Uterus (tissue), 4 donors: Measurements from ENCODE around the gene DNAH1. TPM values are rescaled to one million over a fixed set of nuclear protein-coding genes. Genes with fewer than 3 reads are reported as not detected.

ENCODE experiments used
- DNase-seq, 2 donors: peaks; one replicate each; pipeline ENCODE4 v3.0.0-alpha.2; 2019 to 2020
- H3K27ac ChIP-seq, 2 donors: fragments of 200-600 bp; sonication (generic); 1 replicate in 1 of 2; 2 replicates in 1 of 2; pipeline ENCODE4 v1.5.1; 2016 to 2018
- H3K27me3 ChIP-seq, 2 donors: fragments of 200-600 bp; sonication (generic); one replicate each; pipeline ENCODE4 v1.5.1; 2018 to 2019; ENCODE audit warnings: control low read depth in 1 of 2
- H3K36me3 ChIP-seq, 2 donors: fragments of 200-600 bp; sonication (generic); one replicate each; pipeline ENCODE4 v1.5.1; 2019; ENCODE audit warnings: control low read depth in 1 of 2
- H3K4me1 ChIP-seq, 2 donors: fragments of 200-600 bp; sonication (generic); one replicate each; pipeline ENCODE4 v1.5.1; 2018 to 2019; ENCODE audit warnings: control low read depth in 1 of 2
- H3K4me3 ChIP-seq, 2 donors: fragments of 200-600 bp; sonication (generic); 1 replicate in 1 of 2; 2 replicates in 1 of 2; pipeline ENCODE4 v1.5.1; 2018 to 2019; ENCODE audit warnings: mild to moderate bottlenecking in 1 of 2
- H3K9me3 ChIP-seq, 2 donors: fragments of 200-600 bp; sonication (generic); one replicate each; pipeline ENCODE4 v1.5.1; 2019; ENCODE audit warnings: control low read depth in 1 of 2
- CTCF ChIP-seq, 4 experiments: fragments of 200-600 bp in 2 of 4; fragments of 450-650 bp in 2 of 4; sonication (generic) in 2 of 4; IDR thresholded peaks; one replicate each; pipeline ENCODE4 v1.5.1; 2016 to 2019; ENCODE audit warnings: antibody characterized with exemption in 4 of 4, mild to moderate bottlenecking in 2 of 4, moderate library complexity in 1 of 4
- POLR2A ChIP-seq, 2 donors: fragments of 450-650 bp; IDR thresholded peaks; one replicate each; pipeline ENCODE4 v1.6.1; 2016; ENCODE audit warnings: antibody characterized with exemption in 2 of 2, mild to moderate bottlenecking in 1 of 2, moderate library complexity in 1 of 2
- intact Hi-C: fragments of 100-400 bp; cut with DNase I; formaldehyde crosslinking; loops from one replicate; pipeline ENCODE4 v1.15.1; 2023; ENCODE audit warnings: low total_unique reads
- total RNA-seq, 4 donors: library from RNA; depleted of rRNA in 3 of 4; stranded (reverse); fragments of >200 nt in 3 of 4; gene quantifications; one replicate each; pipeline versions ENCODE4 v1.1.0 to v1.2.4, GENCODE V29; 2014 to 2023
- donor health status: DM: yes; HTN: yes; CAD: no.

DNAH1 gene
- total RNA-seq, 4 donors from 2014 or later, result 5.1 to 46.2 (median 11.0) TPM

GRCh38 chr3:52374173-52374572 lies 58.1 kb downstream of the DNAH1 start:
- intact Hi-C loops, result no loop called here
- Histone ChIP-seq H3K36me3 (no peaks in the 10 kb centered on the region), H3K4me3 (no peak overlapping the region), H3K4me1 (no peaks in the 10 kb centered on the region), H3K27ac (no peak overlapping the region), H3K9me3 (no peaks in the 10 kb centered on the region), H3K27me3 (no peaks in the 10 kb centered on the region)
- TF ChIP-seq CTCF (IDR thresholded peaks at IDR 0.05) (no peak), POLR2A (IDR thresholded peaks at IDR 0.05) (no peak)
- DNase-seq, result no peak

- Histone ChIP-seq H3K36me3 (no peaks in the 10 kb centered on the region), H3K27me3 (no peaks in the 10 kb centered on the region), H3K27ac (no peak overlapping the region), H3K4me1 (no peaks in the 10 kb centered on the region), H3K4me3 (no peak overlapping the region), H3K9me3 (no peaks in the 10 kb centered on the region)
- intact Hi-C loops, result no loop called here
- no peak for DNase-seq
- TF ChIP-seq CTCF (IDR thresholded peaks at IDR 0.05) (no peak), POLR2A (IDR thresholded peaks at IDR 0.05) (no peak)
These were observed 63.5 kb downstream of the DNAH1 start for GRCh38 chr3:52379610-52380009.

DNA sequence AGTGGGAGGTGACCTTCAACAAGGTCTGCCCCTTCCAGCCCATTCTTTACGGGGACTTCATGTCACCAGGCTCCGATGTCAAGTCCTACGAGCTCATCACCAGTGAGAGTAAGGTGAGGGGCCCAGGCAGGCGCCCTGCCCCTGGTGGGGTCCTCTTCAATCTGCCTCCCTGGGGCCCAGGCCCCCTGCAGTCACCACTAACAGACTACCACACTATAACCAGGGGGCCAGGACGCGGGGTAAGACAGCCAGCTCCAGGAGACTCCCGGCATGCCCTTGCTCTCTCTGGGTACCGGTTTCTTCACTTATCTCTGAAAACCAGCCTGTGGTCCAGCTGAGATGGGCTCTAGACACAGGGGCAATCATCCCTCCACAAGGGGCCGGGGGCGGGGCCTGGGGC lies 63.9 kb downstream of the DNAH1 start:
- no peaks in the 10 kb centered on the region for H3K4me1 ChIP-seq
- no peak for DNase-seq
- H3K4me3 ChIP-seq, result no peak overlapping the region
- TF ChIP-seq POLR2A (IDR thresholded peaks at IDR 0.05) (no peak), CTCF (IDR thresholded peaks at IDR 0.05) (no peak)
- H3K36me3 ChIP-seq, result no peaks in the 10 kb centered on the region
- no peaks in the 10 kb centered on the region for H3K9me3 ChIP-seq
- intact Hi-C loops, result no loop called here
- H3K27me3 ChIP-seq, result no peaks in the 10 kb centered on the region
- no peak overlapping the region for H3K27ac ChIP-seq

DNA sequence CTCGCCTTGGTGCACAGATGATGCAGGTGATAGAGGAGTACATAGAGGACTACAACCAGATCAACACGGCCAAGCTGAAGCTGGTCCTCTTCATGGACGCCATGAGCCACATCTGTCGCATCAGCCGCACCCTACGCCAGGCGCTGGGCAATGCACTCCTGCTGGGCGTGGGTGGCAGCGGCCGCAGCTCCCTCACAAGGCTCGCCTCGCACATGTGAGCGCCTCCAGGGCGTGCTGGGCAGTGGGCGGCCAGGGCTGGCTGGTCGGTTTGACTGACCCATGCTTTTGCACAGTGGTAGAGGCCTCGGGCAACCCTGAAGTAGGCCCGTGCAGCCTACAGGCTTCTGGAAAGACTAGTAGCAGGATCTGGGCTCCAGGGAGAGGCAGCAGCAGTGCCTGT lies 65.5 kb downstream of the DNAH1 start:
- H3K4me3 ChIP-seq, result no peak overlapping the region
- DNase-seq, result no peak
- H3K36me3 ChIP-seq, result no peaks in the 10 kb centered on the region
- H3K27me3 ChIP-seq, result no peaks in the 10 kb centered on the region
- H3K9me3 ChIP-seq, result no peaks in the 10 kb centered on the region
- no peak overlapping the region for H3K27ac ChIP-seq
- intact Hi-C loops, result no loop called here
- TF ChIP-seq CTCF (IDR thresholded peaks at IDR 0.05) (no peak), POLR2A (IDR thresholded peaks at IDR 0.05) (no peak)
- no peaks in the 10 kb centered on the region for H3K4me1 ChIP-seq

GRCh38 chr3:52383446-52383845 lies 67.3 kb downstream of the DNAH1 start:
- TF ChIP-seq CTCF (IDR thresholded peaks at IDR 0.05), result no peak
- no peak for TF ChIP-seq POLR2A (IDR thresholded peaks at IDR 0.05)
- intact Hi-C loops, result no loop called here
- Histone ChIP-seq H3K4me1 (no peaks in the 10 kb centered on the region), H3K27ac (no peak overlapping the region), H3K27me3 (no peaks in the 10 kb centered on the region), H3K4me3 (no peak overlapping the region), H3K9me3 (no peaks in the 10 kb centered on the region), H3K36me3 (no peaks in the 10 kb centered on the region)
- DNase-seq, result no peak
